Measurements from ENCODE around the gene PRAME.

- TF ChIP-seq CTCF (IDR thresholded peaks at IDR 0.05) (no peak), EZH2 (IDR thresholded peaks at IDR 0.05) (no peak)
These were observed 24.3 kb downstream of the PRAME start for GRCh38 chr22:22534604-22535415.

All from neural progenitor cell (in vitro differentiated cells).